GM12878 (cell line): ENCODE measurements around the gene TOGARAM1. TPM values are rescaled to one million over a fixed set of nuclear protein-coding genes. Genes with fewer than 3 reads are reported as not detected.

Experiments used
- ATAC-seq: fragments of 200-7000 bp; cut with Tn5 transposase; 3 replicates; pipeline ENCODE4 v1.9.1; 2020; ENCODE audit warnings: mild to moderate bottlenecking, moderate library complexity
- BruUV-seq: library from RNA; stranded (reverse); fragments of 400-500 nt; replicated peaks from 2 replicates; lab custom pipeline; 2021; lab: Mats Ljungman, UMichigan
- CTCF ChIA-PET: fragments of 300-600 bp; sonication (Branson Sonifier 250); formaldehyde crosslinking; extraction: SDS; loops from one replicate; lab custom pipeline; 2021; ENCODE audit warnings: inconsistent platforms; lab: Yijun Ruan, JAX
- POLR2A ChIA-PET: fragments of 350-600 bp; formaldehyde crosslinking; extraction: SDS; loops from one replicate; lab custom pipeline; 2021; ENCODE audit warnings: inconsistent platforms; lab: Charles Lee
- RAD21 ChIA-PET: fragments of 300-600 bp; sonication (Branson Sonifier 250); formaldehyde crosslinking; loops from one replicate; lab custom pipeline; 2023; ENCODE audit warnings: antibody characterized with exemption; ENCODE audit not compliant: unreplicated experiment; lab: Charles Lee
- SMC1A ChIA-PET: fragments of 300-600 bp; sonication (Branson Sonifier 250); formaldehyde crosslinking; loops from one replicate; lab custom pipeline; 2023; ENCODE audit not compliant: unreplicated experiment, uncharacterized antibody; lab: Charles Lee
- DNase-seq: peaks from one replicate; pipeline ENCODE4 v3.0.0-alpha.2; 2011; ENCODE audit warnings: low read depth, low spot score
- FAIRE-seq: peaks from 3 replicates; lab custom pipeline; 2011; peaks lifted over from hg19 to GRCh38; lab: Jason Lieb, UNC
- H2AFZ ChIP-seq: 2 replicates; pipeline ENCODE4 v1.6.0; 2011; ENCODE audit warnings: low read depth, low read length, control low read depth; ENCODE audit not compliant: control insufficient read depth
- H3K27ac ChIP-seq: 2 replicates; pipeline ENCODE4 v1.5.1; 2011; ENCODE audit warnings: control low read depth; ENCODE audit not compliant: control insufficient read depth, insufficient read depth
- H3K27me3 ChIP-seq, 2 experiments: replicated peaks in 1 of 2; 2 replicates each; pipeline versions ENCODE4 v1.6.0 to v1.6.1; 2011; ENCODE audit warnings: low read length in 1 of 2; ENCODE audit not compliant: control insufficient read depth in 2 of 2, insufficient read depth in 2 of 2
- H3K36me3 ChIP-seq, 2 experiments: 2 replicates each; pipeline ENCODE4 v1.5.1; 2011; ENCODE audit warnings: low read length in 1 of 2; ENCODE audit not compliant: control insufficient read depth in 2 of 2, insufficient read depth in 2 of 2
- H3K4me1 ChIP-seq: 2 replicates; pipeline ENCODE4 v1.6.1; 2011; ENCODE audit warnings: mild to moderate bottlenecking, low read length, moderate library complexity, mixed read lengths; ENCODE audit not compliant: control insufficient read depth, insufficient read depth
- H3K4me2 ChIP-seq: 2 replicates; pipeline ENCODE4 v1.6.0; 2011; ENCODE audit warnings: control low read depth; ENCODE audit not compliant: control insufficient read depth, insufficient read depth
- H3K4me3 ChIP-seq: fragments of 200-600 bp; sonication (generic); 2 replicates; pipeline ENCODE4 v1.5.1; 2016
- H3K79me2 ChIP-seq: 2 replicates; pipeline ENCODE4 v1.6.0; 2011; ENCODE audit warnings: low read length; ENCODE audit not compliant: control insufficient read depth, insufficient read depth
- H3K9ac ChIP-seq: 2 replicates; pipeline ENCODE4 v1.8.0; 2011; ENCODE audit warnings: low read length, control low read depth, mixed read lengths; ENCODE audit not compliant: control insufficient read depth, insufficient read depth
- H3K9me3 ChIP-seq: replicated peaks from 3 replicates; pipeline ENCODE4 v1.5.1; 2011; ENCODE audit warnings: mild to moderate bottlenecking, low read length; ENCODE audit not compliant: control insufficient read depth, insufficient read depth
- H4K20me1 ChIP-seq: 2 replicates; pipeline ENCODE4 v1.6.0; 2011; ENCODE audit not compliant: control insufficient read depth, insufficient read depth
- BCLAF1 ChIP-seq: fragments of 450-650 bp; IDR thresholded peaks from 2 replicates; pipeline ENCODE4 v1.6.1; 2017; ENCODE audit warnings: antibody characterized with exemption, mild to moderate bottlenecking, moderate library complexity
- EP300 ChIP-seq, 2 experiments: fragments of 150-350 bp in 1 of 2; IDR thresholded peaks; 2 replicates each; pipeline ENCODE4 v1.6.1; 2011 to 2012; ENCODE audit warnings: low read depth in 2 of 2, low read length in 2 of 2, borderline replicate concordance in 1 of 2, improper control_type of control experiment in 1 of 2, inconsistent platforms in 1 of 2; ENCODE audit not compliant: control insufficient read depth in 1 of 2
- FOXM1 ChIP-seq: IDR thresholded peaks from 2 replicates; pipeline ENCODE4 v1.6.1; 2012; ENCODE audit warnings: low read depth, mild to moderate bottlenecking, inconsistent platforms, low read length, moderate library complexity
- HDGF ChIP-seq: fragments of 450-650 bp; IDR thresholded peaks from 2 replicates; pipeline ENCODE4 v1.6.1; 2016; ENCODE audit warnings: antibody characterized with exemption
- SMAD1 ChIP-seq: fragments of 450-650 bp; IDR thresholded peaks from 2 replicates; pipeline ENCODE4 v1.6.1; 2018; ENCODE audit warnings: mild to moderate bottlenecking, low read depth; ENCODE audit not compliant: partially characterized antibody
- TCF3 ChIP-seq: IDR thresholded peaks from 2 replicates; pipeline ENCODE4 v1.6.1; 2012; ENCODE audit warnings: low read depth, mild to moderate bottlenecking, low read length, borderline replicate concordance; ENCODE audit not compliant: insufficient read depth
- TCF7 ChIP-seq: IDR thresholded peaks from 2 replicates; pipeline ENCODE4 v1.6.1; 2014; ENCODE audit warnings: antibody characterized with exemption, borderline replicate concordance
- ZNF384 ChIP-seq: IDR thresholded peaks from 2 replicates; pipeline ENCODE4 v1.6.1; 2012; ENCODE audit warnings: low read depth, mild to moderate bottlenecking, low read length, improper control_type of control experiment, borderline replicate concordance
- WGBS: methylation state at CpG from one replicate; pipeline ENCODE4 v1.1.6; 2016; ENCODE audit warnings: low lambda C conversion rate; ENCODE audit not compliant: insufficient replicate concordance, insufficient coverage; ENCODE audit errors: missing lambda C conversion rate; 5-methylcytosine and 5-hydroxymethylcytosine counted together
- in situ Hi-C: fragments of 300-500 bp; cut with MboI; formaldehyde crosslinking; loops from 9 replicates; pipeline ENCODE4 v1.14.3; 2018; ENCODE audit warnings: mixed read lengths
- intact Hi-C: fragments of 100-400 bp; cut with micrococcal nuclease; formaldehyde crosslinking; loops from one replicate; pipeline ENCODE4 v1.14.2; 2022; ENCODE audit not compliant: unreplicated experiment
- polyA plus RNA-seq, 11 experiments: library from polyadenylated mRNA; depleted of rRNA in 4 of 11; unstranded in 6 of 11; stranded (reverse) in 5 of 11; fragments of >200 nt; fragmentation: Nextera tagmentation in 4 of 11; fragmentation: Illumina TruSeq in 1 of 11; extraction: Ambion mirVana in 4 of 11; extraction: Trizol in 1 of 11; gene quantifications; 1 replicate in 1 of 11; 2 replicates in 10 of 11; pipeline versions ENCODE4 v1.2.1 to v1.2.3, GENCODE V29; 2011 to 2016; ENCODE audit warnings: inconsistent platforms in 2 of 11, missing spikeins in 2 of 11, low read depth in 1 of 11
- total RNA-seq, 4 experiments: library from RNA; depleted of rRNA in 3 of 4; stranded (reverse); fragments of >200 nt in 3 of 4; fragmentation: Illumina TruSeq in 1 of 4; extraction: Trizol in 1 of 4; gene quantifications; 2 replicates each; pipeline versions ENCODE4 v1.2.1 to v1.2.3, GENCODE V29; 2013 to 2021

Gene TOGARAM1
- total and polyA plus RNA-seq, 10 of the 15 experiments (the other 5 are each of a cell fraction or from before 2014, with no cell fraction given), result 2.1 to 14.4 (median 7.2) TPM

GRCh38 chr14:44951051-44951450 is 10.9 kb upstream of the TOGARAM1 start (continued):
- TF ChIP-seq BCLAF1 (no peak), FOXM1 (no peak), EP300 (IDR thresholded peaks at IDR 0.05; ENCODE audit: borderline replicate concordance in 1 of 2, control insufficient read depth in 1 of 2, low read depth in 2 of 2, low read length in 2 of 2) (no peak), SMAD1 (no peak), HDGF (no peak), TCF3 (no peak)

DNA sequence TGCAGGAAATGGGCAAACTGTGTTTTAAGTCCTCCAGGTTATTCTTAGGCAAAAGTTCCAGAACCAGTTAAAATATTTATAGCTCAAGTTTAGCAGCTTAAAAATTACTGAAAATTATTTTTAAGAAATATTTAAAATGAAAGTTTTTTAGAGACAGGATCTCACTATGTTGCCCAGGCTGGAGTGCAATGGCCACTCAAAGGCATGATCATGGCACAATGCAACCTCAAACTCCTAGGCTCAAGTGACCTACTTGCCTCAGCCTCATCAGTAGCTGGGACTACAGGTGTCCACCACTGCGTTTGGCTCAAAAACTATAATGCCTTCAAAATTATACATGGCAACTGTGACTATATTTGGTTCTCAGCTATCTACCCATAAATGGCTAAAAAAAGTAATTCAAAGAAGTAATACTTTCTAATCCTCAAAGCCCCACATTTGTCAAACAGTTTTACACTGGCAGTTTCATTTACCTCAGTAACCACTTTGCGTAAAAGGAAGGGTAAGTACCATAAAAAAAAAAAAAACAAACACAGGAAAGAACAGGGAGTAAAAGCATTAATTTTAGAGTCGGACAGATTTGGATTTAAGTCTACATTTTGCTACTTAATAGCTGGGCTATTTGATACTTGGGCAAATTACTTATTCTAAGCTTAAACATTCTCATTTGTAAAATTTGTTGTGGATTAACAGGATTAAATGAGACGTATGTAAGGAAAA is 9.4 kb upstream of the TOGARAM1 start:
- no peak overlapping the region for H3K4me2 ChIP-seq
- FAIRE-seq (no peak), ATAC-seq (no peak), DNase-seq (no peak)
- whole genome bisulfite sequencing, result 98% methylated on average over 4 of the region's 4 CpGs
- POLR2A ChIA-PET, result interaction anchor here (0.6 to 1.0 kb wide), 2 partner anchors 9 to 17 kb away, joined by 3 read pairs; partner anchors contain the start of gene KLHL28
- intact Hi-C loops, result no loop called here
- SMC1A ChIA-PET, result interaction anchor here (0.6 to 1.2 kb wide), 4 partner anchors 9 to 259 kb away, joined by 3 to 5 read pairs (median 3); partner anchors contain the start of gene KLHL28
- H4K20me1 ChIP-seq, result no peaks in the 10 kb centered on the region
- in situ Hi-C loops, result no loop called here
- H3K36me3 ChIP-seq, result peaks cover 0 to 2% of the 10 kb centered on the region in 2 experiments; a peak in 1 of 4 replicates
- no peaks in the 10 kb centered on the region; the same call in 2 of the 3 replicates for H3K9me3 ChIP-seq
- TF ChIP-seq ZNF384 (0 out of 2 replicates have a peak, but pooled peaks have one; percentile 4), TCF7 (no peak)
- no peak overlapping the region for H2AFZ ChIP-seq
- no peak overlapping the region for H3K27ac ChIP-seq
- no peaks in the 10 kb centered on the region for H3K4me1 ChIP-seq
- no TSS peak for BruUV-seq
- H3K9ac ChIP-seq, result no peak overlapping the region
- H3K79me2 ChIP-seq, result peaks cover 34% of the 10 kb centered on the region
- no peaks in the 10 kb centered on the region for H3K27me3 ChIP-seq
- CTCF ChIA-PET, result interaction anchor here (0.6 kb wide), 1 partner anchor 24 kb away, joined by 3 read pairs; no protein-coding TSS in a partner anchor
- no peak overlapping the region for H3K4me3 ChIP-seq
- RAD21 ChIA-PET, result interaction anchor here (0.7 kb wide), 1 partner anchor 9 kb away, joined by 4 read pairs; the partner anchor contains the start of genes KLHL28 and TOGARAM1
